PC-9 (cell line): Measurements from ENCODE around the gene TMEM116. TPM values are rescaled to one million over a fixed set of nuclear protein-coding genes. Genes with fewer than 3 reads are reported as not detected.

Source experiments
- BruUV-seq: library from RNA; stranded (reverse); fragments of 400-500 nt; replicated peaks from 2 replicates; lab custom pipeline; 2021; lab: Mats Ljungman, UMichigan
- CTCF ChIA-PET: fragments of 300-600 bp; sonication (Branson Sonifier 250); formaldehyde crosslinking; loops from one replicate; lab custom pipeline; 2022; ENCODE audit warnings: antibody characterized with exemption; lab: Charles Lee
- POLR2A ChIA-PET: fragments of 300-600 bp; sonication (Branson Sonifier 250); formaldehyde crosslinking; loops from one replicate; lab custom pipeline; 2022; ENCODE audit warnings: antibody characterized with exemption; ENCODE audit not compliant: unreplicated experiment; lab: Charles Lee
- DNase-seq, 2 experiments: peaks; one replicate each; pipeline versions ENCODE4 v3.0.0 to v3.0.0-alpha.2; 2015 to 2022; ENCODE audit warnings: mixed read lengths in 1 of 2
- H2AFZ ChIP-seq: fragments of 200-600 bp; sonication (generic); 2 replicates; pipeline ENCODE4 v1.8.1; 2017; ENCODE audit warnings: antibody characterized with exemption
- H3F3A ChIP-seq: fragments of 200-600 bp; sonication (generic); 2 replicates; pipeline ENCODE4 v1.8.1; 2017; ENCODE audit warnings: antibody characterized with exemption, mild to moderate bottlenecking, low read depth; ENCODE audit not compliant: insufficient read depth
- H3K27ac ChIP-seq: fragments of 200-600 bp; sonication (generic); 2 replicates; pipeline ENCODE4 v1.6.1; 2016; ENCODE audit warnings: mixed run types
- H3K27me3 ChIP-seq: fragments of 200-600 bp; sonication (generic); 2 replicates; pipeline ENCODE4 v1.6.1; 2016; ENCODE audit warnings: low read depth, mixed run types; ENCODE audit not compliant: insufficient read depth
- H3K36me3 ChIP-seq: fragments of 200-600 bp; sonication (generic); 2 replicates; pipeline ENCODE4 v1.6.1; 2016; ENCODE audit warnings: low read depth, mixed run types
- H3K4me1 ChIP-seq: fragments of 200-600 bp; sonication (generic); replicated peaks from 2 replicates; pipeline ENCODE4 v1.6.1; 2016; ENCODE audit warnings: mixed run types; ENCODE audit not compliant: insufficient read depth
- H3K4me2 ChIP-seq: fragments of 200-600 bp; sonication (generic); 2 replicates; pipeline ENCODE4 v1.6.1; 2017; ENCODE audit warnings: mixed run types
- H3K4me3 ChIP-seq: fragments of 200-600 bp; sonication (generic); 2 replicates; pipeline ENCODE4 v1.6.1; 2016; ENCODE audit warnings: mixed run types
- H3K79me2 ChIP-seq: fragments of 200-600 bp; sonication (generic); 2 replicates; pipeline ENCODE4 v1.6.1; 2017; ENCODE audit warnings: low read depth, mixed run types
- H3K9me2 ChIP-seq: fragments of 200-600 bp; sonication (generic); 2 replicates; pipeline ENCODE4 v1.8.1; 2017; ENCODE audit warnings: mild to moderate bottlenecking; ENCODE audit not compliant: insufficient read depth
- H3K9me3 ChIP-seq: fragments of 200-600 bp; sonication (generic); 2 replicates; pipeline ENCODE4 v1.8.1; 2016; ENCODE audit warnings: low read depth; ENCODE audit not compliant: insufficient read depth
- H4K20me1 ChIP-seq: fragments of 200-600 bp; sonication (generic); 2 replicates; pipeline ENCODE4 v1.8.1; 2017; ENCODE audit not compliant: insufficient read depth
- EZH2 ChIP-seq: fragments of 200-600 bp; sonication (generic); IDR thresholded peaks from 2 replicates; pipeline ENCODE4 v1.8.0; 2017; ENCODE audit warnings: antibody characterized with exemption, low read depth
- intact Hi-C: fragments of 100-400 bp; cut with micrococcal nuclease; formaldehyde crosslinking; loops from one replicate; pipeline ENCODE4 v1.10.0; 2022; ENCODE audit not compliant: unreplicated experiment
- total RNA-seq: library from RNA; stranded (reverse); gene quantifications from 2 replicates; pipeline ENCODE4 v1.2.3, GENCODE V29; 2021
- TF ChIP-seq, protein P1 (sequence below): fragments of 200-600 bp; sonication (generic); conservative IDR thresholded peaks from 2 replicates; pipeline ENCODE4 v1.6.1; 2017; ENCODE audit warnings: mixed run types, antibody characterized with exemption, mild to moderate bottlenecking, moderate library complexity

Gene TMEM116
- total RNA-seq, 1 experiment from 2014 or later = 21.9 TPM

DNA sequence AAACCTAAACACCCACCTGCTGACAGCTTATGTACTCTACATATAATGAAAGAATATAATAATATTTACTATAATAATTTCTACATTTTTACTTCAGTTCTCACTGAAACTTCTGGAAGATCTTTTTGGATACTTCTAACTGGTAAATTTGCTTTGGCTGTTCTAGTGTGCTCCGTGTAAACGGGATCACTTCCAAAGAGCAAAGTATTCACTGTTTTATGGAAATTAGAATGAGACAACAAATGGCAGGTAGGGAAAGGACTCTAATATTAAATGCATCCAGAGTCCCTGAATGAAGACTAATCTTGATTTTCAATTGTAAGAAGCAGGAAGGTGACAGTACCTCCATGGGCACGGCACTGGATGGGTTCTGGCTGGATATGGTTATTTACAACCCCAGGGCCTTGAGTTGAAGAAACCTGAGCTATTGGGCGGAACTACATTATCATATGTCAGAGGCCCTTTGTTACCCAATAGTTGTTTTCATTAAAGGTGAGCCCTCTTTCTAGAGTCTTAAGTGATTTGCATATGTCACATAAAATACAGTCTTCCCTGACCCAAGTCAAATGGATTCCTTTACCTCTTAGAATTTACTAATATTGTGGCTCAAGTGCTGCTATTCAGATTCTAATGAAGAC lies 10.9 kb upstream of the TMEM116 start:
- POLR2A ChIA-PET = no interaction called here

GRCh38 chr12:112022241-112023016 lies 9.5 kb upstream of the TMEM116 start:
- intact Hi-C loops = no loop called here
- Histone ChIP-seq H4K20me1 (peaks cover 49% of the 10 kb centered on the region), H2AFZ (no peak overlapping the region), H3K79me2 (peaks cover 38% of the 10 kb centered on the region), H3K27me3 (no peaks in the 10 kb centered on the region), H3K4me3 (no peak overlapping the region), H3F3A (peaks cover 69% of the 10 kb centered on the region), H3K9me2 (no peaks in the 10 kb centered on the region), H3K27ac (no peak overlapping the region), H3K4me2 (no peak overlapping the region), H3K9me3 (no peaks in the 10 kb centered on the region), H3K4me1 (peaks cover 19% of the 10 kb centered on the region), H3K36me3 (peaks cover 20% of the 10 kb centered on the region)
- TF ChIP-seq EZH2 = no peak
- TF ChIP-seq, protein P1, sequence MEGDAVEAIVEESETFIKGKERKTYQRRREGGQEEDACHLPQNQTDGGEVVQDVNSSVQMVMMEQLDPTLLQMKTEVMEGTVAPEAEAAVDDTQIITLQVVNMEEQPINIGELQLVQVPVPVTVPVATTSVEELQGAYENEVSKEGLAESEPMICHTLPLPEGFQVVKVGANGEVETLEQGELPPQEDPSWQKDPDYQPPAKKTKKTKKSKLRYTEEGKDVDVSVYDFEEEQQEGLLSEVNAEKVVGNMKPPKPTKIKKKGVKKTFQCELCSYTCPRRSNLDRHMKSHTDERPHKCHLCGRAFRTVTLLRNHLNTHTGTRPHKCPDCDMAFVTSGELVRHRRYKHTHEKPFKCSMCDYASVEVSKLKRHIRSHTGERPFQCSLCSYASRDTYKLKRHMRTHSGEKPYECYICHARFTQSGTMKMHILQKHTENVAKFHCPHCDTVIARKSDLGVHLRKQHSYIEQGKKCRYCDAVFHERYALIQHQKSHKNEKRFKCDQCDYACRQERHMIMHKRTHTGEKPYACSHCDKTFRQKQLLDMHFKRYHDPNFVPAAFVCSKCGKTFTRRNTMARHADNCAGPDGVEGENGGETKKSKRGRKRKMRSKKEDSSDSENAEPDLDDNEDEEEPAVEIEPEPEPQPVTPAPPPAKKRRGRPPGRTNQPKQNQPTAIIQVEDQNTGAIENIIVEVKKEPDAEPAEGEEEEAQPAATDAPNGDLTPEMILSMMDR = no peak
- POLR2A ChIA-PET = interaction anchor here (0.6 kb wide), 1 partner anchor 343 kb away, joined by 17 read pairs; no protein-coding TSS in a partner anchor
- no peak for DNase-seq
- CTCF ChIA-PET = interaction anchor here (1.0 kb wide), 1 partner anchor 81 kb away, joined by 5 read pairs; no protein-coding TSS in a partner anchor
- BruUV-seq = TSS peak; percentile 95

More for the DNA sequence above, 10.9 kb upstream of the TMEM116 start:
- Histone ChIP-seq H3F3A (peaks cover 71% of the 10 kb centered on the region), H3K9me2 (no peaks in the 10 kb centered on the region), H3K27ac (no peak overlapping the region), H3K27me3 (no peaks in the 10 kb centered on the region), H3K4me1 (peaks cover 5% of the 10 kb centered on the region), H3K4me3 (no peak overlapping the region), H3K79me2 (peaks cover 24% of the 10 kb centered on the region), H3K36me3 (peaks cover 25% of the 10 kb centered on the region), H3K4me2 (no peak overlapping the region), H2AFZ (no peak overlapping the region), H4K20me1 (peaks cover 39% of the 10 kb centered on the region), H3K9me3 (no peaks in the 10 kb centered on the region)
- no peak for TF ChIP-seq EZH2
- TF ChIP-seq, protein P1 = no peak
- BruUV-seq = no TSS peak
- intact Hi-C loops = no loop called here
- CTCF ChIA-PET = interaction anchor here (0.7 to 1.0 kb wide), 2 partner anchors 63 to 83 kb away, joined by 3 to 5 read pairs; no protein-coding TSS in a partner anchor
- DNase-seq = no peak

DNA sequence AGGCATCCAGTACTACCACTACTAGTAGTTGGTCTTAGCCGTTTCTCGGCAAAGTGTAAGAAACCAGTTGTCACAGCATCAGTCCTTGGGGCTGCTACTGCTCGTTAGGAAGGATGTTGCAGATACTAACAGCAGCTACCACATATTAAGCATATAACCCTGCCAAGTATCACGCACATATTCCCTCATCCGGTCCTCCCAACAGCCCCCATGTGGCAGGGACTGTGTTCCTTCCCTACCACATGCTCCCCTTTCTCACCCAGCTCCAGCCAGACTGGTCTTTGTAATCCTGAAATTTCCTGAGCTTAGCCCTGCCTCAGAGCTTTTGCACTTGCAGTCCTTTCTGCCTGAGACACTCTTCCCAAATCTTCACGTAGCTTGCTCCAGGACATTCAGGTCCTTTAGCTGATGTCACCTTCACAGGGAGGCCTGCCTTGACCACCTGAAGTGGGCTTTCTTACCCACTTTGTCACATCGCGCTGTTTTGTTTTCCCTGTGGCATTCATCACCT lies 8.0 kb upstream of the TMEM116 start:
- H3F3A ChIP-seq = peaks cover 72% of the 10 kb centered on the region
- ChIA-PET POLR2A (no interaction called here), CTCF (interaction anchor here (0.6 kb wide), 1 partner anchor 9 kb away, joined by 3 read pairs; no protein-coding TSS in a partner anchor)
- H3K27ac ChIP-seq = no peak overlapping the region
- H3K79me2 ChIP-seq = peaks cover 53% of the 10 kb centered on the region
- no peak overlapping the region for H3K4me3 ChIP-seq
- TF ChIP-seq EZH2 = no peak
- TF ChIP-seq, protein P1 = no peak
- H3K4me1 ChIP-seq = peaks cover 28% of the 10 kb centered on the region
- H2AFZ ChIP-seq = no peak overlapping the region
- BruUV-seq = no TSS peak
- no peak overlapping the region for H3K4me2 ChIP-seq
- H3K9me2 ChIP-seq = no peaks in the 10 kb centered on the region
- intact Hi-C loops = no loop called here
- peaks cover 22% of the 10 kb centered on the region for H3K36me3 ChIP-seq
- DNase-seq = no peak
- peaks cover 56% of the 10 kb centered on the region for H4K20me1 ChIP-seq
- H3K27me3 ChIP-seq = no peaks in the 10 kb centered on the region
- H3K9me3 ChIP-seq = no peaks in the 10 kb centered on the region
